CD4-positive, CD25-positive, alpha-beta regulatory T cell (primary cell): Measurements from ENCODE around the gene GGCX. TPM values are rescaled to one million over a fixed set of nuclear protein-coding genes. Genes with fewer than 3 reads are reported as not detected.

Source experiments
- ATAC-seq, 2 donors: fragments of 150-1000 bp; cut with Tn5 transposase; one replicate each; pipeline ENCODE4 v1.10.0; 2021; ENCODE audit warnings: low read depth in 2 of 2, moderate number of reproducible peaks in 2 of 2, moderate library complexity in 1 of 2
- DNase-seq, 3 donors: peaks; one replicate each; pipeline versions ENCODE4 v3.0.0 to v3.0.0-alpha.2; 2012 to 2022; ENCODE audit warnings: mixed read lengths in 1 of 3
- H3K27ac ChIP-seq: one replicate; pipeline ENCODE4 v1.7.0; 2013; ENCODE audit warnings: mild to moderate bottlenecking, low read length; ENCODE audit not compliant: insufficient read depth, poor library complexity, severe bottlenecking
- H3K27me3 ChIP-seq: one replicate; pipeline ENCODE4 v1.7.0; 2013; ENCODE audit warnings: low read length; ENCODE audit not compliant: control insufficient read depth, insufficient read depth
- H3K36me3 ChIP-seq: one replicate; pipeline ENCODE4 v1.7.0; 2013; ENCODE audit warnings: mild to moderate bottlenecking, low read length, moderate library complexity; ENCODE audit not compliant: control insufficient read depth, insufficient read depth
- H3K4me1 ChIP-seq: 2 replicates; pipeline ENCODE4 v1.7.0; 2013; ENCODE audit warnings: mild to moderate bottlenecking, low read length; ENCODE audit not compliant: insufficient read depth, control insufficient read depth, poor library complexity, severe bottlenecking
- H3K4me3 ChIP-seq: one replicate; pipeline ENCODE4 v1.7.0; 2013; ENCODE audit warnings: low read depth, mild to moderate bottlenecking, low read length, moderate library complexity
- H3K9me3 ChIP-seq, 2 experiments: 1 replicate in 1 of 2; 2 replicates in 1 of 2; pipeline ENCODE4 v1.7.0; 2013; ENCODE audit warnings: low read length in 2 of 2, mild to moderate bottlenecking in 1 of 2, moderate library complexity in 1 of 2; ENCODE audit not compliant: control insufficient read depth in 2 of 2
- H3K27ac Mint-ChIP-seq, 3 donors: one replicate each; pipeline ENCODE4 v1.8.0; 2020 to 2022; ENCODE audit warnings: mild to moderate bottlenecking in 3 of 3, mixed read lengths in 3 of 3, moderate library complexity in 2 of 3
- H3K27me3 Mint-ChIP-seq: one replicate; pipeline ENCODE4 v1.8.0; 2022; ENCODE audit warnings: mild to moderate bottlenecking, mixed read lengths
- H3K36me3 Mint-ChIP-seq: one replicate; pipeline ENCODE4 v1.8.0; 2020; ENCODE audit warnings: mixed read lengths
- H3K4me1 Mint-ChIP-seq, 4 donors: one replicate each; pipeline ENCODE4 v1.8.0; 2020 to 2022; ENCODE audit warnings: mixed read lengths in 4 of 4, mild to moderate bottlenecking in 1 of 4
- H3K4me3 Mint-ChIP-seq, 4 donors: one replicate each; pipeline ENCODE4 v1.8.0; 2020 to 2022; ENCODE audit warnings: mild to moderate bottlenecking in 4 of 4, mixed read lengths in 4 of 4, moderate library complexity in 3 of 4
- H3K9me3 Mint-ChIP-seq, 7 donors: one replicate each; pipeline ENCODE4 v1.8.0; 2020 to 2022; ENCODE audit warnings: mixed read lengths in 7 of 7, mild to moderate bottlenecking in 3 of 7, moderate library complexity in 2 of 7
- polyA plus RNA-seq, 4 donors: library from polyadenylated mRNA; unstranded; fragments of 300-500 nt; fragmentation: Illumina TruSeq; gene quantifications; one replicate each; pipeline ENCODE4 v1.2.3, GENCODE V29; 2021
- total RNA-seq: library from RNA; stranded (reverse); gene quantifications from one replicate; pipeline ENCODE4 v1.2.3, GENCODE V29; 2022

The GGCX gene
- total and polyA plus RNA-seq, 5 donors from 2014 or later = 16.7 to 28.1 (median 18.3) TPM

- Mint-ChIP-seq H3K9me3 (peaks cover 0 to 2% (median 0%) of the 10 kb centered on the region in 7 donors), H3K4me1 (peaks cover 2 to 7% (median 5%) of the 10 kb centered on the region in 4 donors), H3K36me3 (no peaks in the 10 kb centered on the region), H3K27ac (no peak overlapping the region), H3K27me3 (peaks cover 6% of the 10 kb centered on the region), H3K4me3 (no peak overlapping the region)
- H3K4me3 ChIP-seq = no peak overlapping the region
- ATAC-seq (no peak), DNase-seq (no peak)
- no peaks in the 10 kb centered on the region for H3K27me3 ChIP-seq
- H3K9me3 ChIP-seq = no peaks in the 10 kb centered on the region
- no peaks in the 10 kb centered on the region for H3K4me1 ChIP-seq
- no peak overlapping the region for H3K27ac ChIP-seq
- no peaks in the 10 kb centered on the region for H3K36me3 ChIP-seq
Measured at GRCh38 chr2:85503168-85503850, 58.0 kb downstream of the GGCX start.

DNA sequence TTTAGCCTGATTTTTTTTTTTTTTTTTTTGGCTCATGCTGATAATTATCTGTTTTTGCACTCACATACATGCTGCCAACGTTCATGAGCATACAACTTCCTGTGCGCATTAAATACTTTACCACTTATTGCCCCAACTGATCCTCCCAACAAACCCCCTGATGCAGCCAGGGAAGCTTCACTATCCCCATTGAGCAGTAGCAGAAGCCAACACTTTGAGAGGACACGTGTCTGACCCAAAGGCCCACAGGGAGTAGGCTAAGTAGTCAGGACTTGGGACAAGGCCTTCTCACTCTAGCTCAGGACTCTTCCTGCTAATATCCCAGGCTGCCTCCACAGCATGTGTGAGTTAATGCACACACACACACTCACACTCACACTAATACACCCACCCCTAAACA lies 58.6 kb downstream of the GGCX start:
- Mint-ChIP-seq H3K27ac (peak overlapping the region in 1 of 3 donors; percentile 1), H3K9me3 (peaks cover 0 to 2% (median 0%) of the 10 kb centered on the region in 7 donors), H3K4me3 (no peak overlapping the region), H3K36me3 (no peaks in the 10 kb centered on the region), H3K27me3 (peaks cover 6% of the 10 kb centered on the region), H3K4me1 (peaks cover 2 to 7% (median 5%) of the 10 kb centered on the region in 4 donors)
- no peak for ATAC-seq
- H3K9me3 ChIP-seq = no peaks in the 10 kb centered on the region
- no peak for DNase-seq
- H3K27me3 ChIP-seq = no peaks in the 10 kb centered on the region
- no peaks in the 10 kb centered on the region for H3K4me1 ChIP-seq
- no peak overlapping the region for H3K4me3 ChIP-seq
- H3K36me3 ChIP-seq = no peaks in the 10 kb centered on the region
- no peak overlapping the region for H3K27ac ChIP-seq

DNA sequence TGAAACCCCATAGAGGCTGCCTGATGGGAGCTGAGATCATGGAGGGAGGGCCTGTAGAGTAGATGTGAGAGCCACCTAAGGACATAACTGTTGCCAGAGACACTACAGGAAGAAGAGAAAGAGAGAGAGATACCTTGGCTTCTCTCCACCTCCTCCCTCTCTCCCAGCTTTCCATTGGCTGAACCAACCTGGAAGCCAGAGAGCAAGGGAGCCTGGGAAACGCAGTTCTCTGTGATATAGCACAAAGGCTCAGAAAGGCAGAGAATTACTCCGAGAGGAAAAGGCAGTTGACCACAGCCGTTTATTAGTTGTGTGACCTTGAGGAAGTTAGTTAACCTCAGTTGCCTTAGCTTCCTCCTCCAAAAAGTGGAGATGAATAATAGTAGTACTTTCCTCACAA lies 60.0 kb downstream of the GGCX start:
- no peaks in the 10 kb centered on the region for H3K4me1 ChIP-seq
- no peak overlapping the region for H3K27ac Mint-ChIP-seq
- no peak for ATAC-seq

DNA sequence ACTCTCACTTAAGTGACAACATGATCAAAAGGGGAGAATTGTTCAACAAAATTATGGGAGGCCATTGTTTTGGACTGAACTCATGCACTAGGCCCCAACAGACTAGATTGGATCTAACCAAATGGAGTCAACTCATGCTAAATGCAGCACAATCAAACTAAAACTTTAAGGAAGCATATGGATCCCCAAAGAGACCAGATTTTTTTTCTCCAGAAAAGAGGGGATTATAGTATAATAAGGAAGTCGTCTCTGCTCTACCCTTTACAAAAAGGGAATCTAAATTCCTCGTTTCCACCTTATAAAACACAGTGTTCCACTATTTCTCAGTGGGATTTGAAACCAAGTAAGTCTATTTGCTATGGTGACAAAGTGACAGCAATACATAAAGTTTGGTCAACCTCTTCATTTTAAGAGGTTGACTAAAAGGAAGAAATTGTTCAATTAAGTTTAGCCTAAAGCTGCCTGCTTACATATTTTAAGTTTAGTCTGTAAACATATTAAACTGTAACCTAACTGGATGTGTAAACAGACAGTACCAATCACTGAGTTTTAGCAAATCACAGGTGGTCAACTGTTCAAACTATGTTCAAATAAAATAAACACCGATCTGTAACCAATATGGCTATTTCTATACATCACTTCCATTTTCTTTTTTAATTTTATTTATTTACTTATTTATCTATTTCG lies 63.2 kb downstream of the GGCX start:
- DNase-seq (no peak), ATAC-seq (no peak)
- peaks cover 14% of the 10 kb centered on the region for H3K27me3 Mint-ChIP-seq
- H3K9me3 Mint-ChIP-seq = peaks cover 0 to 2% (median 0%) of the 10 kb centered on the region in 7 donors
- H3K36me3 Mint-ChIP-seq = no peaks in the 10 kb centered on the region
- H3K27me3 ChIP-seq = no peaks in the 10 kb centered on the region
- no peaks in the 10 kb centered on the region for H3K36me3 ChIP-seq
- no peak overlapping the region for H3K27ac ChIP-seq
- no peak overlapping the region for H3K4me3 Mint-ChIP-seq
- no peaks in the 10 kb centered on the region for H3K9me3 ChIP-seq
- H3K4me3 ChIP-seq = no peak overlapping the region
- no peak overlapping the region for H3K27ac Mint-ChIP-seq
- H3K4me1 ChIP-seq = no peaks in the 10 kb centered on the region
- peaks cover 2 to 7% (median 5%) of the 10 kb centered on the region in 4 donors for H3K4me1 Mint-ChIP-seq

More for the DNA sequence above, 60.0 kb downstream of the GGCX start:
- no peaks in the 10 kb centered on the region for H3K36me3 Mint-ChIP-seq
- peaks cover 2 to 7% (median 5%) of the 10 kb centered on the region in 4 donors for H3K4me1 Mint-ChIP-seq
- H3K27me3 Mint-ChIP-seq = peaks cover 13% of the 10 kb centered on the region
- DNase-seq = no peak
- H3K27me3 ChIP-seq = no peaks in the 10 kb centered on the region
- H3K4me3 Mint-ChIP-seq = no peak overlapping the region
- H3K9me3 ChIP-seq = no peaks in the 10 kb centered on the region
- H3K36me3 ChIP-seq = no peaks in the 10 kb centered on the region
- peaks cover 0 to 2% (median 0%) of the 10 kb centered on the region in 7 donors for H3K9me3 Mint-ChIP-seq
- no peak overlapping the region for H3K27ac ChIP-seq
- H3K4me3 ChIP-seq = no peak overlapping the region

- H3K4me3 Mint-ChIP-seq = no peak overlapping the region
- no peaks in the 10 kb centered on the region for H3K36me3 Mint-ChIP-seq
- Histone ChIP-seq H3K27me3 (no peaks in the 10 kb centered on the region), H3K27ac (no peak overlapping the region), H3K4me1 (no peaks in the 10 kb centered on the region), H3K9me3 (no peaks in the 10 kb centered on the region), H3K4me3 (no peak overlapping the region), H3K36me3 (no peaks in the 10 kb centered on the region)
- peaks cover 14% of the 10 kb centered on the region for H3K27me3 Mint-ChIP-seq
- no peak for ATAC-seq
- no peak overlapping the region for H3K27ac Mint-ChIP-seq
- no peak for DNase-seq
- peaks cover 0 to 2% (median 0%) of the 10 kb centered on the region in 7 donors for H3K9me3 Mint-ChIP-seq
- H3K4me1 Mint-ChIP-seq = peaks cover 0 to 7% (median 0%) of the 10 kb centered on the region in 4 donors
Measured at GRCh38 chr2:85496436-85496835, 64.9 kb downstream of the GGCX start.

Other genes with a start within 250 kb of the GGCX start
- gene TGOLN2, start 233.5 kb downstream of the GGCX start, total RNA-seq = 168 TPM
- 10 to 100 TPM; 51.3 to 62.7 (median 62.1) TPM for gene TGOLN2, start 233.5 kb downstream of the GGCX start, polyA plus RNA-seq
- 32.4 TPM for gene RETSAT, start 207.0 kb downstream of the GGCX start, total RNA-seq
- gene RETSAT, start 207.0 kb downstream of the GGCX start, polyA plus RNA-seq = 10 to 100 TPM; 13.8 to 18.1 (median 15.8) TPM
- gene ELMOD3, start 206.7 kb downstream of the GGCX start, total RNA-seq = 21.5 TPM
- gene ELMOD3, start 206.7 kb downstream of the GGCX start, polyA plus RNA-seq = 10 to 100 TPM; 13.5 to 16.3 (median 15.4) TPM
- 44.5 TPM for gene CAPG, start 151.1 kb downstream of the GGCX start, total RNA-seq
- 10 to 100 TPM; 19.9 to 74.7 (median 44.6) TPM for gene CAPG, start 151.1 kb downstream of the GGCX start, polyA plus RNA-seq
- 0.25 TPM for gene SH2D6, start 142.8 kb downstream of the GGCX start, total RNA-seq
- not detected for gene SH2D6, start 142.8 kb downstream of the GGCX start, polyA plus RNA-seq
- gene MAT2A, start 22.3 kb downstream of the GGCX start, total RNA-seq = 137 TPM
- 100 to 1,000 TPM in 3 of 4 donors, 10 to 100 TPM in 1; 82.2 to 141 (median 108) TPM for gene MAT2A, start 22.3 kb downstream of the GGCX start, polyA plus RNA-seq
- gene VAMP8, start 16.1 kb upstream of the GGCX start, total RNA-seq = 105 TPM
- gene VAMP8, start 16.1 kb upstream of the GGCX start, polyA plus RNA-seq = 100 to 1,000 TPM; 393 to 484 (median 437) TPM
- gene VAMP5, start 22.9 kb upstream of the GGCX start, total RNA-seq = 54.8 TPM
- gene VAMP5, start 22.9 kb upstream of the GGCX start, polyA plus RNA-seq = 100 to 1,000 TPM; 155 to 215 (median 185) TPM
- gene RNF181, start 34.3 kb upstream of the GGCX start, total RNA-seq = 47.0 TPM
- 100 to 1,000 TPM; 233 to 297 (median 251) TPM for gene RNF181, start 34.3 kb upstream of the GGCX start, polyA plus RNA-seq
- 4.9 TPM for gene TMEM150A, start 41.2 kb upstream of the GGCX start, total RNA-seq
- 10 to 100 TPM in 1 of 4 donors, 1 to 10 TPM in 3; 8.0 to 11.3 (median 9.1) TPM for gene TMEM150A, start 41.2 kb upstream of the GGCX start, polyA plus RNA-seq
- gene C2orf68, start 50.6 kb upstream of the GGCX start, total RNA-seq = 43.9 TPM
- 10 to 100 TPM; 17.4 to 20.6 (median 18.7) TPM for gene C2orf68, start 50.6 kb upstream of the GGCX start, polyA plus RNA-seq
- gene USP39, start 54.7 kb upstream of the GGCX start, total RNA-seq = 62.6 TPM
- gene USP39, start 54.7 kb upstream of the GGCX start, polyA plus RNA-seq = 10 to 100 TPM; 67.1 to 86.0 (median 74.0) TPM
- gene SFTPB, start 106.7 kb upstream of the GGCX start, total RNA-seq = not detected
- gene SFTPB, start 106.7 kb upstream of the GGCX start, polyA plus RNA-seq = not detected
- gene GNLY, start 132.9 kb upstream of the GGCX start, total RNA-seq = 2.4 TPM
- gene GNLY, start 132.9 kb upstream of the GGCX start, polyA plus RNA-seq = 10 to 100 TPM in 1 of 4 donors, 1 to 10 TPM in 3; 6.4 to 10.9 (median 9.2) TPM
- not detected for gene ATOH8, start 192.5 kb upstream of the GGCX start, total RNA-seq
- gene ATOH8, start 192.5 kb upstream of the GGCX start, polyA plus RNA-seq = not detected